Renal pelvis (tissue), 4 donors: ENCODE data around the gene ANKRD10. TPM values are rescaled to one million over a fixed set of nuclear protein-coding genes. Genes with fewer than 3 reads are reported as not detected.

Experiments
- DNase-seq: peaks from one replicate; pipeline ENCODE4 v3.0.0-alpha.2; 2013
- polyA plus RNA-seq, 3 donors: library from polyadenylated mRNA; unstranded; fragments of 120-200 nt; gene quantifications; one replicate each; pipeline ENCODE4 v1.2.1, GENCODE V29; 2013; ENCODE audit not compliant: insufficient read length in 3 of 3

Gene ANKRD10
- polyA plus RNA-seq, 3 donors = 206 to 389 (median 356) TPM

DNA sequence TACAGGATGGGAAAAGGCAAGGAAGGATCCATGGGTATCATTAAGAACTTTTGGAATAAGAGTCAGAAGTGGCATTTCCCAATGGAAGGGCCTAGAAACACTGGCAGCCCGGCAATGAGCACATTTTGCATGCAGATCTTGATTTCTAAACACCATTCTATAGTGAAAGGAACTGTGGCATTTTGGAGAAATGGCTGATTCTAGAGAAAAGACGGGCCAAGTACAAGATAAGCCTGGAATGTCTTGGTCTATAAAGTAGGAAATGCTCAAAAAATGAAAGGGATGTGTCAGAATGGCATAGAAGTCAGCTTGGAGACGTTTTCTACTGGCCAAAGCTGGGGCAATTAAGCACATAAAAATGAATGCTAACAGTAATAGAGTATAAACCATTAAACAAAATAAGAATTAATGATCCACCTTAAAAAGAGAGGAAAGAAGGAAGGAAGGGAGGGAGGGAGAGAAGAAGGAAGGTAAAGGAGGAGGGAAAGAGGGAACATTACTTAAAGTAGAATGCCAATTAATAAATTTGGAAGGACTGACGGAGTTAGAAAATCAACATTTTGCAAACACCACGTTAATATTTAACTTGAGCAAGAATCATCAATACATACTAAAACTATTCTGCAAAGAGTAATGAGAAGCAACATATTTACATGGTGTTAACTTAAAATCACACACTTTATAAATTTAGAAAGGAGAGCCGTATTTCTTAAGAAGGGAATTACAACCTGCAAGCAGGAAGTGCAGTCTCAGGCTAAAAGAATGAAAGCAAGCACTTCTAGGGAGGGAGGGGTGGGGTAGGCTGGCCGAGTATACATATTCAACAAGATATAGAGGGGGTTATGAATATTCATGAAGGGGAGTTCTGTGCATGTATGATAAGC, 78.9 kb downstream of the ANKRD10 start:
- no peak for DNase-seq

- no peak for DNase-seq
Observed at GRCh38 chr13:110834572-110834971, 80.3 kb downstream of the ANKRD10 start.

DNA sequence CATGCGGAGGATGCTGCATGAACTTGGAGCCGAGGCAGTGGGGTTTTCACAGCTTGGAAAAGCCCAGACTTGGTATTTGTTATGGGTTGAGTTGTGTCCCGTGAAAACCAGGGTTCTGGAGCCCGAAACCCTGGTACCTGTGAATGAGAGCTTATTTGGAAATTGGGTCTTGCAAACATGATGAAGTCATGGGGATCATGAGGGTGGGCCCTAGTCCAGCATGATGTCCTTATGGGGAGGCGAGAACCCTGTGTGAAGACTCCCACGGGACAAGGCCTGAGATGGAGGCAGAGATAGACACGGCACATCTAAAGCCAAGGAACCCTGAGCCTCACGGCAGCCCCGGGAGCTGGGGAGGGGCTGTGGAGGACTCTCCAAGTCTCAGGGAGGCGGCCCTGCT, 82.3 kb downstream of the ANKRD10 start:
- DNase-seq = no peak

DNA sequence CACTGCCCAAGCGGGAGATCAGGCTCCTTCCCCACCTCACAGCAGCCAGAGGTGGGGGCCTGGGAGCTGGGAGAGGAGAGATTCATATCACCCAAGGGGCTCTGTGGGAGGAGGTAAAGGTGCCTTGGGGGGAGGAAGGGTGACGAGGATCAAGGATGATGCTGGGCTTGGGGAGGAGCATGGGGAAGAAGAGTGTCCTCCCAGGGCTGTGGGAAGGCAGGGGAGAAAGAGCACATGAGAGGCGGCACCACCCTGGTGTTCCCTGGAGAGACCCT, 82.7 kb downstream of the ANKRD10 start:
- DNase-seq = no peak

GRCh38 chr13:110831437-110832204, 83.2 kb downstream of the ANKRD10 start:
- DNase-seq = no peak

- DNase-seq = no peak
Observed at GRCh38 chr13:110830800-110831371, 84.0 kb downstream of the ANKRD10 start.

DNA sequence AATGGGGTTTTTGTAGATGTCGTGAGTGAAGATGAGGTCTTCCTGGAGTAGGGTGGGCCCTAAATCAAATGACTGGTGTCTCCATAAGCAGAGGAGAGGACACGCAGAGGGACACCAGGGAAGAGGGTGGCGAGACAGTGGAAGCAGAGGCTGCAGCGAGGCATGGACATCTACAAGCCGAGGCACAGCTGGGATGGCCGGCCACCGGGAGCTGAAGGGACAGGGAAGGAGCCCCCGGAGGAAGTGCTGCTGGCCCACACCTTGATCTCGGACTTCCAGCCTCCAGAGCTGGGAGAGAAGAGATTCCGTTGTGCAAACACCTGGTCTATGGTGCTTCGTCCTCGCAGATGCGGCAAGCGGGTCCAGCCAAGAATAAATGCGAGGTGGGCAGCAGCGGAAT, 84.5 kb downstream of the ANKRD10 start:
- no peak for DNase-seq

- no peak for DNase-seq
Observed at GRCh38 chr13:110829486-110829885, 85.4 kb downstream of the ANKRD10 start.

DNA sequence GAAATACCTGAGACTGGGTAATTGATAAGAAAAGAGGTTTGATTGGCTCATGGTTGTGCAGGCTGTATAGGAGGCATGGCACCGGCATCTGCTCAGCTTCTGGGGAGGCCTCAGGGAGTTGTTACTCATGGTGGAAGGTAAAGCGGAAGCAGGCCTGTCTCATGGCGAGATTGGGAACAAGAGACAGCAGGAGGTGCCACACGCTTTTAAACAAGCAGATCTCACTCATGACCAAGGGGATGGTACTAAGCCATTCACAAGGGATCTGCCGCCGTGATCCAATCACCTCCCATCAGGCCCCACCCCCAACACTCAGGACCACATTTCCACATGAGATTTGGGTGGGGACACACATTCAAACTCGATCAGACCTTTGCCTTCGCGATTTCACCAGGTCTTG, 86.2 kb downstream of the ANKRD10 start:
- no peak for DNase-seq

Other genes with a start within 250 kb of the ANKRD10 start
- gene CARS2, start 209.0 kb downstream of the ANKRD10 start, polyA plus RNA-seq = 10 to 100 TPM; 66.5 to 82.2 (median 74.7) TPM
- gene ING1, start 201.4 kb downstream of the ANKRD10 start, polyA plus RNA-seq = 10 to 100 TPM; 26.0 to 30.2 (median 27.6) TPM
- gene ARHGEF7, start 200.2 kb upstream of the ANKRD10 start, polyA plus RNA-seq = 10 to 100 TPM; 61.6 to 76.2 (median 75.3) TPM